Measurements from ENCODE around the gene STYX.

Gene STYX

GRCh38 chr14:52791223-52792096 lies 61.5 kb downstream of the STYX start, which contains the start of gene GNPNAT1:
Gene GNPNAT1 (minus strand): TSS chr14:52791607. CDS start chr14:52784650, 6,957 bp downstream.
- peak; percentile 72 for DNase-seq

GRCh38 chr14:52792097-52792415 lies 62.1 kb downstream of the STYX start:
- no peak for DNase-seq

- no peak for DNase-seq
Measured at GRCh38 chr14:52793061-52793460, 63.1 kb downstream of the STYX start.

- DNase-seq = no peak
Measured at GRCh38 chr14:52797653-52798052, 67.7 kb downstream of the STYX start.

- DNase-seq = no peak
Measured at GRCh38 chr14:52798826-52799225, 68.9 kb downstream of the STYX start.

GRCh38 chr14:52801014-52801712 lies 71.2 kb downstream of the STYX start:
- no peak for DNase-seq

- no peak for DNase-seq
Measured at GRCh38 chr14:52802597-52802996, 72.6 kb downstream of the STYX start.

- DNase-seq = no peak
Measured at GRCh38 chr14:52806115-52806514, 76.1 kb downstream of the STYX start.

GRCh38 chr14:52808101-52808500 lies 78.1 kb downstream of the STYX start:
- no peak for DNase-seq

- no peak for DNase-seq
Measured at GRCh38 chr14:52821805-52822250, 91.9 kb downstream of the STYX start.

- no peak for DNase-seq
Measured at GRCh38 chr14:52824462-52824861, 94.5 kb downstream of the STYX start.
